Heart right ventricle (tissue), 16 donors: Measurements from ENCODE around the gene NHERF1. TPM values are rescaled to one million over a fixed set of nuclear protein-coding genes. Genes with fewer than 3 reads are reported as not detected.
A peak's percentile ranks its signal among the peaks of the same experiment; 100 is the strongest.

Experiments
- ATAC-seq, 8 donors: fragments of 200-7000 bp; cut with Tn5 transposase; one replicate each; pipeline ENCODE4 v1.9.1; 2020; ENCODE audit warnings: mild to moderate bottlenecking in 8 of 8, moderate library complexity in 8 of 8, moderate number of reproducible peaks in 1 of 8
- DNase-seq, 2 donors: peaks; one replicate each; pipeline ENCODE4 v3.0.0-alpha.2; 2020
- H3K27ac ChIP-seq, 10 donors: fragments of 200-600 bp; sonication (generic) in 2 of 10; one replicate each; pipeline versions ENCODE4 v1.5.0 to v1.8.0; 2020 to 2022; ENCODE audit warnings: mild to moderate bottlenecking in 3 of 10
- H3K27me3 ChIP-seq, 7 donors: fragments of 200-600 bp; one replicate each; pipeline ENCODE4 v1.8.0; 2021 to 2022; ENCODE audit warnings: mild to moderate bottlenecking in 2 of 7
- H3K36me3 ChIP-seq, 9 donors: fragments of 200-600 bp; sonication (generic) in 1 of 9; one replicate each; pipeline versions ENCODE4 v1.5.0 to v1.8.0; 2020 to 2022; ENCODE audit warnings: mild to moderate bottlenecking in 2 of 9
- H3K4me1 ChIP-seq, 9 donors: fragments of 200-600 bp; sonication (generic) in 1 of 9; one replicate each; pipeline versions ENCODE4 v1.5.0 to v1.8.0; 2020 to 2022; ENCODE audit warnings: mild to moderate bottlenecking in 4 of 9
- H3K4me3 ChIP-seq, 10 donors: fragments of 200-600 bp; sonication (generic) in 2 of 10; one replicate each; pipeline versions ENCODE4 v1.5.0 to v1.8.0; 2020 to 2022; ENCODE audit warnings: mild to moderate bottlenecking in 7 of 10, moderate library complexity in 2 of 10
- H3K9me3 ChIP-seq, 11 donors: fragments of 200-600 bp in 10 of 11; sonication (generic) in 2 of 11; one replicate each; pipeline versions ENCODE4 v1.5.0 to v1.8.0; 2013 to 2022; ENCODE audit warnings: mild to moderate bottlenecking in 2 of 11, control low read depth in 1 of 11, moderate library complexity in 1 of 11
- WGBS, 2 donors: extraction: QIAGEN DNeasy Blood & Tissue Kit; methylation state at CpG; one replicate each; pipeline ENCODE4 v1.1.7; 2013; ENCODE audit warnings: inconsistent platforms in 1 of 2; 5-methylcytosine and 5-hydroxymethylcytosine counted together
- intact Hi-C, 10 donors: fragments of 100-400 bp; cut with DNase I; formaldehyde crosslinking; loops; one replicate each; pipeline versions ENCODE4 v1.11.1 to v1.14.2; 2022
- polyA plus RNA-seq, 2 donors: library from polyadenylated mRNA; stranded (reverse); fragments of 200-250 nt; gene quantifications; one replicate each; pipeline ENCODE4 v1.2.3, GENCODE V29; 2013
- total RNA-seq, 10 donors: library from RNA; stranded (reverse); fragmentation: NEBNext Ultra II Directional in 3 of 10; extraction: Animal tissue kit (Norgen Biotek cat#: 25700) in 3 of 10; gene quantifications; one replicate each; pipeline versions ENCODE4 v1.2.1 to v1.2.4, GENCODE V29; 2021 to 2023
- TF ChIP-seq, protein P1 (sequence below), 9 donors: fragments of 200-600 bp; sonication (generic) in 2 of 9; IDR thresholded peaks; one replicate each; pipeline versions ENCODE4 v1.5.0 to v1.8.0; 2021 to 2022; ENCODE audit warnings: antibody characterized with exemption in 9 of 9, mild to moderate bottlenecking in 5 of 9, moderate library complexity in 1 of 9
- donor health status: Arrhythmogenic right ventricular cardiomyopathy.
- donor health status: ischemic (EF 13 %, LVEDD 7.1; RV severe dilation, severe dysfunction).
- donor health status: healthy with polysubstance abuse.
- donor health status: DM: no; HTN: yes; CAD: no.
- donor health status: DM: no; HTN: no; CAD: no.
- donor health status: ischemic (EF 25% LVEDD 6.9; RV normal size, moderate dysfunction).
- donor health status: ischemic (EF 25% LVEDD 5.7; RV mildly dilated, moderate dysfunction).
- donor health status: healthy.
- donor health status: DM: yes; HTN: yes; CAD: no.
- donor health status: Ischemic cardiomyopathy.
- donor health status: ischemic (EF 35%, LVEDD 5.7; RV mildly dilated, moderate dysfunction).
- donor health status: nonischemic (EF 11% LVEDD 7.7; RV severe dilation, severe dysfunction).
- donor health status: DM: yes; HTN: yes; CAD: no.
- donor health status: PGD.
- donor health status: ischemic (EF 29% LVEDD 5.4; RV normal size, mild dysfunction).
- donor health status: nonischemic (EF 23%, LVEDD 6.1; RV moderate dilation, normal function).

NHERF1 gene
- total and polyA plus RNA-seq, 12 donors, result 6.7 to 33.4 (median 12.7) TPM

DNA sequence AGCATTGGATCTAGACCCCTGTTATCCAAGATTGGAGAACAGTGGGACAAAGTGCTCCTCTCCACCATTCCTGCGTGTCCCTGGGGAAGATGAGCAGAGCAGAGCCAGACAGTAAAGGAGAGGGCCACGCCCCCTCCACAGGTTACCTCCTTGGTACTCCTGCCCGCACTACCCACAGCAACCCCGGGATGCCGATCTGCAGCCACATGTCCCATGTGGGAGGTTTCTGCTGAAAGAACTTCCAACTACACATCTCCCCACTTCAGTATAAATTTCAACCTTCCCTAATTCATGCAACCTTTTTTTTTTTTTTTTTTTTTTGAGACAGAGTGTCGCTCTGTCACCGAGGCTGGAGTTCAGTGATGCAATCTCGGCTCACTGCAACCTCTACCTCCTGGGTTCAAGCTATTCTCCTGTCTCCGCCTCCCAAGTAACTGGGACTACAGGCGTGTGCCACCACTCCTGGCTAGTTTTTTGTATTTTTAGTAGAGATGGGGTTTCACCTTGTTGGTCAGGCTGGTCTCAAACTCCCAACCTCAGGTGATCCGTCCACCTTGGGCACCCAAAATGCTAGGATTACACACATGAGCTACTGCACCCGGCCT lies 9.1 kb upstream of the NHERF1 start:
- H3K36me3 ChIP-seq, result no peaks in the 10 kb centered on the region
- ATAC-seq (no peak), DNase-seq (no peak)
- intact Hi-C loops, result loop anchor here in 7 of 10 donors (5.0 to 10.0 kb wide), 5 partner anchors 77 to 175 kb away; partner anchors contain the start of gene CD300H (in 2 of the 7)
- H3K4me1 ChIP-seq, result peaks cover 7 to 84% (median 35%) of the 10 kb centered on the region in 9 donors
- H3K4me3 ChIP-seq, result no peak overlapping the region
- peak overlapping the region in 1 of 10 donors; percentile 87 for H3K27ac ChIP-seq
- no peaks in the 10 kb centered on the region for H3K9me3 ChIP-seq
- TF ChIP-seq, protein P1, sequence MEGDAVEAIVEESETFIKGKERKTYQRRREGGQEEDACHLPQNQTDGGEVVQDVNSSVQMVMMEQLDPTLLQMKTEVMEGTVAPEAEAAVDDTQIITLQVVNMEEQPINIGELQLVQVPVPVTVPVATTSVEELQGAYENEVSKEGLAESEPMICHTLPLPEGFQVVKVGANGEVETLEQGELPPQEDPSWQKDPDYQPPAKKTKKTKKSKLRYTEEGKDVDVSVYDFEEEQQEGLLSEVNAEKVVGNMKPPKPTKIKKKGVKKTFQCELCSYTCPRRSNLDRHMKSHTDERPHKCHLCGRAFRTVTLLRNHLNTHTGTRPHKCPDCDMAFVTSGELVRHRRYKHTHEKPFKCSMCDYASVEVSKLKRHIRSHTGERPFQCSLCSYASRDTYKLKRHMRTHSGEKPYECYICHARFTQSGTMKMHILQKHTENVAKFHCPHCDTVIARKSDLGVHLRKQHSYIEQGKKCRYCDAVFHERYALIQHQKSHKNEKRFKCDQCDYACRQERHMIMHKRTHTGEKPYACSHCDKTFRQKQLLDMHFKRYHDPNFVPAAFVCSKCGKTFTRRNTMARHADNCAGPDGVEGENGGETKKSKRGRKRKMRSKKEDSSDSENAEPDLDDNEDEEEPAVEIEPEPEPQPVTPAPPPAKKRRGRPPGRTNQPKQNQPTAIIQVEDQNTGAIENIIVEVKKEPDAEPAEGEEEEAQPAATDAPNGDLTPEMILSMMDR (IDR thresholded peaks at IDR 0.05), result no peak
- 86 to 87% methylated on average over 12 of the region's 12 CpGs for WGBS, 2 donors
- H3K27me3 ChIP-seq, result peaks cover 0 to 63% (median 54%) of the 10 kb centered on the region in 7 donors

DNA sequence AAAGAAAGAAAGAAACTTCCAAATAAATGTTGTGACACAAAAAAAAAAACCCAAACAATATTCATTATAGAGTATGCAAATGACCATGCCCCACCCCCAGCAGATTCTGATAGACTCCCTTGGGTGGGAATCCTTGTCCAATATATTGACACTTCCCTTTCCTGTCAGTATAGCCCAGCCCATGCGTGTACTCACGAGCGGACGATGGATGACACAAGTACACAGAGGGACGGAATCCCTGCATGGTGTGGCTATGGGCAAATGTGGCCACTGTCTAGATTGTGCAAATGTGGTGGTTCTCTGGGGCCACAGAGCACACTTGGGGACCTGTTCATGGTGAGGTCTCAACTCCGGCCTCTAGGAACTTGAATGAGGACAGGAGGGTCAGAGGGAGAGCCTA lies 8.3 kb upstream of the NHERF1 start:
- Histone ChIP-seq H3K36me3 (no peaks in the 10 kb centered on the region), H3K4me1 (peaks cover 7 to 93% (median 43%) of the 10 kb centered on the region in 9 donors), H3K27me3 (peaks cover 0 to 63% (median 53%) of the 10 kb centered on the region in 7 donors), H3K27ac (peak overlapping the region in 1 of 10 donors; percentile 85), H3K9me3 (no peaks in the 10 kb centered on the region), H3K4me3 (no peak overlapping the region)
- intact Hi-C loops, result loop anchor here in 4 of 10 donors (5.0 to 10.0 kb wide), 5 partner anchors 42 to 535 kb away; partner anchors contain the start of gene RPL38 (in 1 of the 4)
- DNase-seq, result no peak
- no peak for ATAC-seq
- 81 to 87% methylated on average over 6 of the region's 6 CpGs for whole genome bisulfite sequencing, 2 donors
- TF ChIP-seq, protein P1 (IDR thresholded peaks at IDR 0.05), result no peak

DNA sequence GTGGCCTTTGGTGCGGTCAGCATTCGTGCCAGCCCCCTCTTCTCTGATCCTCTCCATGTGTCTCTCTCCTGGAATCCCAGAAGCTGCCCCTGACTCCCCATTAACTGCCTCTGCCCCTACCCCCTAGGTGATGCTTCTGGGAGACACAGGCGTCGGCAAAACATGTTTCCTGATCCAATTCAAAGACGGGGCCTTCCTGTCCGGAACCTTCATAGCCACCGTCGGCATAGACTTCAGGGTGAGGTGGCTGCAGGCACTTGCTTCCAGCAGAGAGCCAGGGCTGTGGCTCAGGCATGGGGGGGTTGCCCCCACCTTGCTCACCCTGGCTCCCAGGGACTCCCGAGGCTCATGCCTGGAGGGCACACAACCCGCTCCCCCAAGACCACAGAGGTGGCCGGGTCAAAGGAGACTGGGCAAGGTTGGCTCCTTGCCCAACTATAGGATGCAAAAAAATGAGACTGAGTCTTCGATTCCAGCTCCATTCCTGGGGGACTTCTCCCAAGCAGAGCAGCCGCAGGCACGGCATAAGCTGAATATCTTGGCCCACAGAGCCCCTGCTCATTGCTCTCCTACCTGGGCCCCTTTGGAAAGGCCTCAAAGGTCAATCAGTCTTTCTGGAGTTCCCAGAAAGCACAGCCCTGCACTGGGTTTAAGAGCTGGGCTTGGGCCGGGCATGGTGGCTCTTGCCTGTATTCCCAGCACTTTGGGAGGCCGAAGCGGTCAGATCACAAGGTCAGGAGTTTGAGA lies 7.6 kb upstream of the NHERF1 start:
- Histone ChIP-seq H3K4me3 (no peak overlapping the region), H3K4me1 (peaks cover 7 to 99% (median 45%) of the 10 kb centered on the region in 9 donors), H3K36me3 (no peaks in the 10 kb centered on the region), H3K27me3 (peaks cover 0 to 58% (median 52%) of the 10 kb centered on the region in 7 donors), H3K27ac (peak overlapping the region in 1 of 10 donors; percentile 85), H3K9me3 (no peaks in the 10 kb centered on the region)
- intact Hi-C loops, result loop anchor here in 4 of 10 donors (5.0 to 10.0 kb wide), 5 partner anchors 41 to 536 kb away; partner anchors contain the start of gene RPL38 (in 1 of the 4)
- no peak for ATAC-seq
- DNase-seq, result no peak
- WGBS, 2 donors, result 80 to 84% methylated on average over 17 of the region's 17 CpGs
- TF ChIP-seq, protein P1 (IDR thresholded peaks at IDR 0.05), result no peak

- Histone ChIP-seq H3K4me3 (peak overlapping the region in 1 of 10 donors; percentile 9), H3K9me3 (no peaks in the 10 kb centered on the region), H3K27ac (peak overlapping the region in 5 of 10 donors; percentile 23 to 85 (median 37)), H3K27me3 (peaks cover 0 to 49% (median 41%) of the 10 kb centered on the region in 7 donors), H3K4me1 (peaks cover 7 to 97% (median 43%) of the 10 kb centered on the region in 9 donors), H3K36me3 (no peaks in the 10 kb centered on the region)
- DNase-seq, result no peak
- TF ChIP-seq, protein P1 (IDR thresholded peaks at IDR 0.05), result no peak
- ATAC-seq, result no peak
- WGBS, 2 donors, result 33 to 35% methylated on average over 4 of the region's 4 CpGs
- intact Hi-C loops, result loop anchor here in 4 of 10 donors (5.0 to 10.0 kb wide), 5 partner anchors 40 to 537 kb away; partner anchors contain the start of gene RPL38 (in 1 of the 4)
Observed at GRCh38 chr17:74742153-74742515, 6.3 kb upstream of the NHERF1 start.
